Mesendoderm (in vitro differentiated cells): ENCODE measurements around the gene SH3BP2.
A peak's percentile ranks its signal among the peaks of the same experiment; 100 is the strongest.

Experiments
- DNase-seq: peaks from one replicate; pipeline ENCODE4 v3.0.0; 2013
- H2AK5ac ChIP-seq: 2 replicates; pipeline ENCODE4 v1.6.1; 2013; ENCODE audit warnings: low read length, inconsistent platforms
- H2BK120ac ChIP-seq: 2 replicates; pipeline ENCODE4 v1.6.1; 2013; ENCODE audit warnings: low read depth, mild to moderate bottlenecking, low read length, moderate library complexity, mixed read lengths
- H2BK15ac ChIP-seq: replicated peaks from 2 replicates; pipeline ENCODE4 v1.6.1; 2013; ENCODE audit warnings: low read depth, mild to moderate bottlenecking, moderate library complexity
- H2BK5ac ChIP-seq: 2 replicates; pipeline ENCODE4 v1.6.1; 2013; ENCODE audit warnings: low read length, inconsistent platforms
- H3K18ac ChIP-seq: 2 replicates; pipeline ENCODE4 v1.6.1; 2013; ENCODE audit warnings: mild to moderate bottlenecking, low read length, mixed read lengths
- H3K23ac ChIP-seq: one replicate; pipeline ENCODE4 v1.6.1; 2013; ENCODE audit warnings: low read length
- H3K27ac ChIP-seq: 2 replicates; pipeline ENCODE4 v1.5.1; 2013; ENCODE audit warnings: low read depth, mild to moderate bottlenecking, inconsistent platforms, low read length, moderate library complexity
- H3K27me3 ChIP-seq: 2 replicates; pipeline ENCODE4 v1.6.1; 2013; ENCODE audit warnings: low read length, control low read depth, mild to moderate bottlenecking, inconsistent platforms; ENCODE audit not compliant: insufficient read depth, poor library complexity
- H3K36me3 ChIP-seq: 2 replicates; pipeline ENCODE4 v1.6.1; 2013; ENCODE audit warnings: low read length, inconsistent platforms; ENCODE audit not compliant: control insufficient read depth, insufficient read depth
- H3K4ac ChIP-seq: one replicate; pipeline ENCODE4 v1.6.1; 2013; ENCODE audit warnings: low read depth, mild to moderate bottlenecking, low read length, moderate library complexity
- H3K4me1 ChIP-seq: 2 replicates; pipeline ENCODE4 v1.6.1; 2013; ENCODE audit warnings: low read depth, low read length, inconsistent platforms; ENCODE audit not compliant: control insufficient read depth
- H3K4me2 ChIP-seq: 2 replicates; pipeline ENCODE4 v1.6.1; 2013; ENCODE audit warnings: low read length
- H3K4me3 ChIP-seq: 2 replicates; pipeline ENCODE4 v1.5.1; 2013; ENCODE audit warnings: mild to moderate bottlenecking, low read length
- H3K56ac ChIP-seq: one replicate; pipeline ENCODE4 v1.6.1; 2013; ENCODE audit warnings: low read length
- H3K79me1 ChIP-seq: 2 replicates; pipeline ENCODE4 v1.6.1; 2013; ENCODE audit warnings: low read length, inconsistent platforms
- H3K79me2 ChIP-seq: 2 replicates; pipeline ENCODE4 v1.6.1; 2013; ENCODE audit warnings: mild to moderate bottlenecking, low read length; ENCODE audit not compliant: control insufficient read depth, insufficient read depth
- H3K9ac ChIP-seq: 2 replicates; pipeline ENCODE4 v1.6.1; 2013; ENCODE audit warnings: low read length, inconsistent platforms
- H4K5ac ChIP-seq: one replicate; pipeline ENCODE4 v1.6.1; 2013; ENCODE audit warnings: low read length
- H4K8ac ChIP-seq: one replicate; pipeline ENCODE4 v1.6.1; 2013; ENCODE audit warnings: low read depth, mild to moderate bottlenecking, control low read depth, low read length, moderate library complexity
- WGBS: extraction: QIAGEN DNeasy Blood & Tissue Kit; methylation state at CpG from one replicate; pipeline ENCODE4 v1.1.7; 2013; ENCODE audit warnings: low lambda C conversion rate, missing lambda C conversion rate; ENCODE audit not compliant: insufficient coverage; ENCODE audit errors: extremely low coverage; 5-methylcytosine and 5-hydroxymethylcytosine counted together

SH3BP2 gene

DNA sequence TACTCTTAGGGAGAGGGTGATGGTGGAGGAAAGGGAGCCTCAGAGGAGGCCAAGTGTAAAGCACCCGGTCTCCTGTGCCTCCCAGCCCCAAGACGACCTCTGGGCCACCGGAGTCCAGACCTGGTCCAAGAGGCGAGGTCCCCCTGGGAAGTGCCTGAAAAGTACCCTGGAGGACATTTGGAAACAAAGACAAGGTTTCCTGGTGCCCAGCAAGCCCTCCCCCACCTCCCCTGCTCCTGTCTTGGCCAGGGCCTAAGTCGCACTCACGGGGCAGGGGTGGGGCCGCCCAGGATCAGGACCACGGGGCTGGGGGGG lies 532 bp upstream of the SH3BP2 start:
- H4K5ac ChIP-seq: no peak overlapping the region
- no peak overlapping the region for H2BK15ac ChIP-seq
- no peak overlapping the region for H2BK5ac ChIP-seq
- WGBS: no CpG with 5 or more reads among the region's 8 CpGs
- no peak overlapping the region for H3K4ac ChIP-seq
- H3K4me3 ChIP-seq: no peak overlapping the region
- H4K8ac ChIP-seq: no peak overlapping the region
- H3K18ac ChIP-seq: no peak overlapping the region
- H3K36me3 ChIP-seq: no peaks in the 10 kb centered on the region
- H3K79me1 ChIP-seq: no peaks in the 10 kb centered on the region
- H3K9ac ChIP-seq: no peak overlapping the region
- H3K56ac ChIP-seq: peak overlapping the region; percentile 58
- no peaks in the 10 kb centered on the region for H3K79me2 ChIP-seq
- no peak for DNase-seq
- H2BK120ac ChIP-seq: no peak overlapping the region
- H3K27ac ChIP-seq: no peak overlapping the region
- H3K23ac ChIP-seq: no peak overlapping the region
- H3K4me1 ChIP-seq: no peaks in the 10 kb centered on the region
- H3K27me3 ChIP-seq: no peaks in the 10 kb centered on the region
- no peak overlapping the region for H3K4me2 ChIP-seq
- H2AK5ac ChIP-seq: no peak overlapping the region

- DNase-seq: peak; percentile 45
- WGBS: no CpG with 5 or more reads among the region's 34 CpGs
- Histone ChIP-seq H3K79me2 (no peaks in the 10 kb centered on the region), H4K5ac (no peak overlapping the region), H3K4ac (no peak overlapping the region), H3K4me1 (no peaks in the 10 kb centered on the region), H3K9ac (peak overlapping the region; percentile 5), H3K18ac (no peak overlapping the region), H3K36me3 (no peaks in the 10 kb centered on the region), H2BK5ac (no peak overlapping the region), H3K79me1 (no peaks in the 10 kb centered on the region), H3K4me2 (peak overlapping the region; percentile 28), H3K56ac (peak overlapping the region; percentile 46), H2BK15ac (no peak overlapping the region), H3K23ac (peak overlapping the region; percentile 29), H3K4me3 (peak overlapping the region; percentile 14), H3K27me3 (no peaks in the 10 kb centered on the region), H2AK5ac (no peak overlapping the region), H2BK120ac (no peak overlapping the region), H4K8ac (no peak overlapping the region), H3K27ac (no peak overlapping the region)
Measured at GRCh38 chr4:2793586-2794485, 951 bp downstream of the SH3BP2 start.

- DNase-seq: no peak
- Histone ChIP-seq H2BK15ac (no peak overlapping the region), H3K4me2 (no peak overlapping the region), H2AK5ac (no peak overlapping the region), H3K36me3 (no peaks in the 10 kb centered on the region), H3K56ac (peak overlapping the region; percentile 35), H3K4ac (no peak overlapping the region), H3K79me2 (no peaks in the 10 kb centered on the region), H3K4me1 (no peaks in the 10 kb centered on the region), H3K27ac (no peak overlapping the region), H3K18ac (no peak overlapping the region), H2BK120ac (no peak overlapping the region), H4K8ac (no peak overlapping the region), H3K4me3 (no peak overlapping the region), H3K23ac (no peak overlapping the region), H3K9ac (no peak overlapping the region), H3K27me3 (no peaks in the 10 kb centered on the region), H2BK5ac (no peak overlapping the region), H4K5ac (no peak overlapping the region), H3K79me1 (no peaks in the 10 kb centered on the region)
- WGBS: no CpG with 5 or more reads among the region's 11 CpGs
Measured at GRCh38 chr4:2794486-2795299, 1.8 kb downstream of the SH3BP2 start.

DNA sequence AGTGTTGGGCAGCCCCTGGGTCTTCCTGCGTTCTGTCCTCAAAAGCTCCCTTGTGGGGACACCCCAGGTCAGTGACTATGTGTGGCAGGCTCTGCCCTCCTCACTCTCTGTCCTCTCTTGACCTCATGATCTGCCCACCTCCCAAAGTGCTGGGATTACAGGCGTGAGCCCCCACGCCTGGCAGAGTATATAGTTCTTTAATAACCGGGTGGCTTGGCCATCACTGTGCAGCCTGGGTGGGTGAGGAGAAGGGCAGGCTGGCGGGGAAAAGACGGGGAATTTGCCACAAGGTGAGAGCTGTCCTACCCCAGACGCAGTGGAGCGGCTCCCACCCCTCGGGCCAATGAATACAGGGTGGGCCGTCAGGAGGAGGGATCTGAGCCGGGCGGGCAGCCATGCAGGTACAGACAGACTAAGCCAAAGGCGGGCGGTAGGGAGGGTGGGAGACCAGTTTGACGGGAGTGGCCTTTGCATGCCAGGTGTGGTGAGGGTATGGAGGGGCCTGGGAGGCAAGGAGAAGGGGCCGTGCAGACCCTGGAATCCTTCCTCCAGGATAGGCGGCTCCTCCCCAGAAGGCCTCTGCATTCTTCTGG lies 2.5 kb downstream of the SH3BP2 start:
- Histone ChIP-seq H2AK5ac (no peak overlapping the region), H3K9ac (no peak overlapping the region), H3K18ac (no peak overlapping the region), H4K5ac (no peak overlapping the region), H3K27me3 (no peaks in the 10 kb centered on the region), H3K27ac (no peak overlapping the region), H3K4me3 (no peak overlapping the region), H3K56ac (no peak overlapping the region), H2BK5ac (no peak overlapping the region), H3K79me1 (no peaks in the 10 kb centered on the region), H2BK15ac (no peak overlapping the region), H4K8ac (no peak overlapping the region), H3K23ac (no peak overlapping the region), H3K4ac (no peak overlapping the region), H3K36me3 (no peaks in the 10 kb centered on the region), H3K4me1 (no peaks in the 10 kb centered on the region), H3K79me2 (no peaks in the 10 kb centered on the region), H2BK120ac (no peak overlapping the region), H3K4me2 (no peak overlapping the region)
- no CpG with 5 or more reads among the region's 17 CpGs for WGBS
- DNase-seq: no peak

- H3K56ac ChIP-seq: peak overlapping the region; percentile 49
- H3K4ac ChIP-seq: no peak overlapping the region
- H2BK15ac ChIP-seq: no peak overlapping the region
- H4K5ac ChIP-seq: no peak overlapping the region
- H2BK5ac ChIP-seq: no peak overlapping the region
- no peak overlapping the region for H3K4me3 ChIP-seq
- H3K9ac ChIP-seq: no peak overlapping the region
- DNase-seq: no peak
- no peak overlapping the region for H4K8ac ChIP-seq
- H3K4me2 ChIP-seq: no peak overlapping the region
- H3K27me3 ChIP-seq: no peaks in the 10 kb centered on the region
- no peaks in the 10 kb centered on the region for H3K36me3 ChIP-seq
- H2BK120ac ChIP-seq: no peak overlapping the region
- H3K79me1 ChIP-seq: no peaks in the 10 kb centered on the region
- peaks cover 2% of the 10 kb centered on the region for H3K4me1 ChIP-seq
- H3K23ac ChIP-seq: no peak overlapping the region
- WGBS: no CpG with 5 or more reads among the region's 27 CpGs
- no peak overlapping the region for H3K18ac ChIP-seq
- no peaks in the 10 kb centered on the region for H3K79me2 ChIP-seq
- H2AK5ac ChIP-seq: no peak overlapping the region
- H3K27ac ChIP-seq: no peak overlapping the region
Measured at GRCh38 chr4:2795893-2796848, 3.3 kb downstream of the SH3BP2 start.
